IMR-90 (cell line): ENCODE results near the gene GALNT17. TPM values are rescaled to one million over a fixed set of nuclear protein-coding genes. Genes with fewer than 3 reads are reported as not detected.

Experiments
- ATAC-seq: fragments of 200-7000 bp; cut with Tn5 transposase; 2 replicates; pipeline ENCODE4 v1.9.1; 2020; ENCODE audit warnings: low read depth, mild to moderate bottlenecking, moderate library complexity
- BruUV-seq: library from RNA; stranded (reverse); fragments of 400-500 nt; replicated peaks from 2 replicates; lab custom pipeline; 2021; lab: Mats Ljungman, UMichigan
- CTCF ChIA-PET: fragments of 300-600 bp; formaldehyde crosslinking; extraction: SDS; loops from one replicate; lab custom pipeline; 2021; ENCODE audit warnings: antibody characterized with exemption; lab: Yijun Ruan, JAX
- POLR2A ChIA-PET: fragments of 300-600 bp; sonication (Branson Sonifier 250); formaldehyde crosslinking; loops from one replicate; lab custom pipeline; 2022; ENCODE audit warnings: antibody characterized with exemption; ENCODE audit not compliant: unreplicated experiment; lab: Charles Lee
- DNase-seq: peaks from one replicate; pipeline ENCODE4 v3.0.0; 2013
- H2AFZ ChIP-seq: replicated peaks from 2 replicates; pipeline ENCODE3; 2013; ENCODE audit warnings: low read length, mild to moderate bottlenecking; ENCODE audit not compliant: poor library complexity
- H2AK5ac ChIP-seq: 2 replicates; pipeline ENCODE4 v1.6.1; 2013; ENCODE audit warnings: low read depth, low read length, inconsistent platforms
- H2AK9ac ChIP-seq: replicated peaks from 2 replicates; pipeline ENCODE3; 2013; ENCODE audit warnings: mild to moderate bottlenecking, low read depth, low read length, moderate library complexity; ENCODE audit not compliant: poor library complexity
- H2BK120ac ChIP-seq: 2 replicates; pipeline ENCODE4 v1.6.1; 2013; ENCODE audit warnings: low read depth, low read length, inconsistent platforms
- H2BK15ac ChIP-seq: 3 replicates; pipeline ENCODE4 v1.6.1; 2013; ENCODE audit warnings: low read depth, low read length, inconsistent platforms
- H2BK20ac ChIP-seq: 2 replicates; pipeline ENCODE4 v1.6.1; 2013; ENCODE audit warnings: low read depth, mild to moderate bottlenecking, inconsistent platforms, low read length, moderate library complexity
- H2BK5ac ChIP-seq: 2 replicates; pipeline ENCODE4 v1.6.1; 2013; ENCODE audit warnings: mild to moderate bottlenecking, low read depth, low read length, inconsistent platforms; ENCODE audit not compliant: poor library complexity, severe bottlenecking
- H3K14ac ChIP-seq: replicated peaks from 2 replicates; pipeline ENCODE4 v1.6.1; 2013; ENCODE audit warnings: low read depth, low read length, inconsistent platforms
- H3K18ac ChIP-seq: 2 replicates; pipeline ENCODE4 v1.6.1; 2013; ENCODE audit warnings: low read depth, low read length, control low read depth
- H3K23ac ChIP-seq: 2 replicates; pipeline ENCODE4 v1.6.1; 2013; ENCODE audit warnings: low read depth, low read length, inconsistent platforms
- H3K27ac ChIP-seq: 2 replicates; pipeline ENCODE4 v1.5.1; 2013; ENCODE audit warnings: mild to moderate bottlenecking, control low read depth, low read length; ENCODE audit not compliant: insufficient read depth
- H3K27me3 ChIP-seq: 2 replicates; pipeline ENCODE4 v1.6.1; 2013; ENCODE audit warnings: low read length; ENCODE audit not compliant: control insufficient read depth, insufficient read depth
- H3K36me3 ChIP-seq: 2 replicates; pipeline ENCODE4 v1.6.1; 2013; ENCODE audit warnings: low read length, mixed read lengths; ENCODE audit not compliant: control insufficient read depth, insufficient read depth
- H3K4ac ChIP-seq: 2 replicates; pipeline ENCODE4 v1.6.1; 2013; ENCODE audit warnings: low read depth, low read length, inconsistent platforms
- H3K4me1 ChIP-seq: 2 replicates; pipeline ENCODE4 v1.6.1; 2013; ENCODE audit warnings: low read length, mixed read lengths; ENCODE audit not compliant: control insufficient read depth, insufficient read depth
- H3K4me2 ChIP-seq: 2 replicates; pipeline ENCODE4 v1.6.1; 2013; ENCODE audit warnings: low read depth, mild to moderate bottlenecking, control low read depth, low read length, moderate library complexity
- H3K4me3 ChIP-seq: 2 replicates; pipeline ENCODE4 v1.5.1; 2013; ENCODE audit warnings: low read depth, mild to moderate bottlenecking, control low read depth, low read length, moderate library complexity; ENCODE audit not compliant: insufficient read depth
- H3K56ac ChIP-seq: 2 replicates; pipeline ENCODE4 v1.6.1; 2013; ENCODE audit warnings: low read length, inconsistent platforms; ENCODE audit not compliant: insufficient read depth; ENCODE audit errors: extremely low read depth
- H3K79me1 ChIP-seq, 2 experiments: 2 replicates each; pipeline ENCODE4 v1.6.1; 2013; ENCODE audit warnings: low read length in 2 of 2, inconsistent platforms in 1 of 2, low read depth in 1 of 2
- H3K9ac ChIP-seq: 2 replicates; pipeline ENCODE4 v1.6.1; 2013; ENCODE audit warnings: low read depth, low read length, control low read depth
- H3K9me1 ChIP-seq: 2 replicates; pipeline ENCODE4 v1.6.1; 2013; ENCODE audit warnings: low read length, inconsistent platforms; ENCODE audit not compliant: insufficient read depth
- H3K9me3 ChIP-seq: 2 replicates; pipeline ENCODE4 v1.6.1; 2013; ENCODE audit warnings: low read length; ENCODE audit not compliant: control insufficient read depth, insufficient read depth
- H4K20me1 ChIP-seq: 2 replicates; pipeline ENCODE4 v1.6.1; 2013; ENCODE audit warnings: low read length, inconsistent platforms; ENCODE audit not compliant: insufficient read depth
- H4K5ac ChIP-seq: 2 replicates; pipeline ENCODE4 v1.6.1; 2013; ENCODE audit warnings: mild to moderate bottlenecking, low read depth, low read length, control low read depth
- H4K8ac ChIP-seq, 2 experiments: 2 replicates each; pipeline ENCODE4 v1.6.1; 2013; ENCODE audit warnings: low read depth in 2 of 2, low read length in 2 of 2, control low read depth in 1 of 2, inconsistent platforms in 1 of 2
- H4K91ac ChIP-seq: 2 replicates; pipeline ENCODE4 v1.6.1; 2013; ENCODE audit warnings: low read depth, low read length, inconsistent platforms; ENCODE audit not compliant: insufficient read depth
- BHLHE40 ChIP-seq: fragments of 150-350 bp; IDR thresholded peaks from 2 replicates; pipeline ENCODE4 v1.6.1; 2016; ENCODE audit warnings: mild to moderate bottlenecking, low read depth, low read length
- CEBPB ChIP-seq: IDR thresholded peaks from 2 replicates; pipeline ENCODE4 v1.6.1; 2012; ENCODE audit warnings: low read depth, low read length, improper control_type of control experiment
- CHD1 ChIP-seq: IDR thresholded peaks from 2 replicates; pipeline ENCODE4 v1.6.1; 2012; ENCODE audit warnings: low read depth, low read length, improper control_type of control experiment
- FOS ChIP-seq: fragments of 150-350 bp; IDR thresholded peaks from 2 replicates; pipeline ENCODE4 v1.6.1; 2016; ENCODE audit warnings: low read depth, low read length
- MAFK ChIP-seq: IDR thresholded peaks from 2 replicates; pipeline ENCODE4 v1.6.1; 2012; ENCODE audit warnings: low read depth, low read length, improper control_type of control experiment
- MAZ ChIP-seq: IDR thresholded peaks from 2 replicates; pipeline ENCODE4 v1.6.1; 2012; ENCODE audit warnings: low read depth, mild to moderate bottlenecking, low read length, improper control_type of control experiment, moderate library complexity, borderline replicate concordance
- MXI1 ChIP-seq: IDR thresholded peaks from 2 replicates; pipeline ENCODE4 v1.6.1; 2012; ENCODE audit warnings: low read depth, mild to moderate bottlenecking, low read length, moderate library complexity, borderline replicate concordance
- NFE2L2 ChIP-seq: fragments of 150-350 bp; IDR thresholded peaks from 2 replicates; pipeline ENCODE4 v1.6.1; 2016; ENCODE audit warnings: low read depth, mild to moderate bottlenecking, low read length
- POLR2A ChIP-seq: IDR thresholded peaks from 2 replicates; pipeline ENCODE4 v1.6.1; 2012; ENCODE audit warnings: mild to moderate bottlenecking, low read depth, low read length
- RAD21 ChIP-seq: IDR thresholded peaks from 2 replicates; pipeline ENCODE4 v1.6.1; 2012; ENCODE audit warnings: low read length, improper control_type of control experiment
- RCOR1 ChIP-seq: IDR thresholded peaks from 2 replicates; pipeline ENCODE4 v1.6.1; 2012; ENCODE audit warnings: mild to moderate bottlenecking, low read length, improper control_type of control experiment; ENCODE audit not compliant: insufficient replicate concordance
- RFX5 ChIP-seq: IDR thresholded peaks from 2 replicates; pipeline ENCODE4 v1.8.0; 2012; ENCODE audit warnings: low read depth, mild to moderate bottlenecking, low read length, moderate library complexity
- SMC3 ChIP-seq: fragments of 150-350 bp; IDR thresholded peaks from 2 replicates; pipeline ENCODE4 v1.6.1; 2016; ENCODE audit warnings: low read depth, mild to moderate bottlenecking, antibody characterized with exemption, low read length, moderate library complexity
- WGBS, 2 experiments: methylation state at CpG; one replicate each; pipeline versions ENCODE4 v1.1.5 to v1.1.7; 2013; ENCODE audit warnings: missing lambda C conversion rate in 2 of 2; ENCODE audit not compliant: insufficient read length in 1 of 2; ENCODE audit errors: extremely low coverage in 2 of 2; 5-methylcytosine and 5-hydroxymethylcytosine counted together
- dilution Hi-C: fragments of 300-500 bp; cut with HindIII; formaldehyde crosslinking; loops from one replicate; pipeline ENCODE4 v1.14.3; 2018; ENCODE audit warnings: low sequenced_read_pairs; ENCODE audit not compliant: unreplicated experiment
- in situ Hi-C: fragments of 300-500 bp; cut with MboI; formaldehyde crosslinking; loops from 3 replicates; pipeline ENCODE4 v1.14.3; 2019; ENCODE audit warnings: low sequenced_read_pairs, inconsistent platforms, mixed read lengths
- intact Hi-C: fragments of 100-400 bp; cut with micrococcal nuclease; formaldehyde crosslinking; loops from 2 replicates; pipeline ENCODE4 v1.10.0; 2022
- polyA plus RNA-seq, 3 experiments: library from polyadenylated mRNA; depleted of rRNA; stranded (reverse); fragments of >200 nt; gene quantifications; 2 replicates each; pipeline ENCODE4 v1.2.3, GENCODE V29; 2012; ENCODE audit warnings: low replicate concordance in 1 of 3
- total RNA-seq: library from RNA; depleted of rRNA; stranded (reverse); fragments of >200 nt; gene quantifications from 2 replicates; pipeline ENCODE4 v1.2.3, GENCODE V29; 2012
- TF ChIP-seq, protein P1 (sequence below): fragments of 150-350 bp; IDR thresholded peaks from 2 replicates; pipeline ENCODE4 v1.6.1; 2017; ENCODE audit warnings: mild to moderate bottlenecking, antibody characterized with exemption, low read length, low read depth
- TF ChIP-seq, protein P2 (sequence below): conservative IDR thresholded peaks from 2 replicates; pipeline ENCODE4 v1.5.1; 2012; ENCODE audit warnings: mild to moderate bottlenecking, low read depth, low read length, improper control_type of control experiment
- TF ChIP-seq, protein P3 (sequence below): fragments of 150-350 bp; IDR thresholded peaks from 2 replicates; pipeline ENCODE4 v1.6.1; 2016; ENCODE audit warnings: low read depth, mild to moderate bottlenecking, low read length, moderate library complexity, borderline replicate concordance

Gene GALNT17
- total and polyA plus RNA-seq, 2 of the 4 experiments (the other 2 are of a cell fraction), result not detected

DNA sequence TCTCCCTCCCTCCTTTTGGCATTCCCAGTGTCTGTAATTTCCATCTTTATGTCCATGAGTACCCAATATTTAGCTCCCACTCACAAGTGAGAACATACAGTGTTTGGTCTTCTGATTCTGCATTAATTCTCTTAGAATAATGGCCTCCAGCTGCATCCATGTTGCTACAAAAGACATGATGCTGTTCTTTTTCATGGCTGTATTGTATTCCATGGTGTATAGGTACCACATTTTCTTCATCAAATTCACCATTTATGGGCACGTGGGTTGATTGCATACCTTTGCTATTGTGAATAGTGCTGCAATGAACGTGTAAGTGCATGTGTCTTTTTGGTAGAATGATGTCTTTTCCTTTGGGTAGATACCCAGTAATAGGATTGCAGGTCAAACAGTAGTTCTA lies 576.8 kb downstream of the GALNT17 start:
- BruUV-seq, result no TSS peak
- H4K5ac ChIP-seq, result no peak overlapping the region
- no peak overlapping the region for H3K23ac ChIP-seq
- H3K27me3 ChIP-seq, result no peaks in the 10 kb centered on the region
- H3K9ac ChIP-seq, result no peak overlapping the region
- dilution Hi-C loops (no loop called here), intact Hi-C loops (no loop called here), in situ Hi-C loops (no loop called here)
- H4K20me1 ChIP-seq, result no peaks in the 10 kb centered on the region
- ATAC-seq (no peak), DNase-seq (no peak)
- no peaks in the 10 kb centered on the region for H3K9me1 ChIP-seq
- no peak overlapping the region for H2BK15ac ChIP-seq
- POLR2A ChIA-PET, result no interaction called here
- no peaks in the 10 kb centered on the region for H3K79me1 ChIP-seq
- no peak overlapping the region for H3K4ac ChIP-seq
- no peak overlapping the region for H3K18ac ChIP-seq
- H3K4me1 ChIP-seq, result no peaks in the 10 kb centered on the region
- H3K4me2 ChIP-seq, result no peak overlapping the region
- H2AK9ac ChIP-seq, result no peak overlapping the region
- H2AFZ ChIP-seq, result no peak overlapping the region
- H2BK5ac ChIP-seq, result no peak overlapping the region
- CTCF ChIA-PET, result interaction anchor here (0.6 kb wide), 1 partner anchor 814 kb away, joined by 3 read pairs; no protein-coding TSS in a partner anchor
- H3K9me3 ChIP-seq, result peaks cover 15% of the 10 kb centered on the region; the same call in 1 of the 2 replicates
- no peak overlapping the region for H3K27ac ChIP-seq
- no peaks in the 10 kb centered on the region for H3K36me3 ChIP-seq
- H3K4me3 ChIP-seq, result no peak overlapping the region
- TF ChIP-seq POLR2A (no peak), SMC3 (no peak), RAD21 (no peak), BHLHE40 (no peak), RCOR1 (no peak), MAZ (no peak), MAFK (no peak), CHD1 (no peak), CEBPB (no peak), MXI1 (no peak), NFE2L2 (no peak), RFX5 (no peak), FOS (no peak)
- TF ChIP-seq, protein P1, sequence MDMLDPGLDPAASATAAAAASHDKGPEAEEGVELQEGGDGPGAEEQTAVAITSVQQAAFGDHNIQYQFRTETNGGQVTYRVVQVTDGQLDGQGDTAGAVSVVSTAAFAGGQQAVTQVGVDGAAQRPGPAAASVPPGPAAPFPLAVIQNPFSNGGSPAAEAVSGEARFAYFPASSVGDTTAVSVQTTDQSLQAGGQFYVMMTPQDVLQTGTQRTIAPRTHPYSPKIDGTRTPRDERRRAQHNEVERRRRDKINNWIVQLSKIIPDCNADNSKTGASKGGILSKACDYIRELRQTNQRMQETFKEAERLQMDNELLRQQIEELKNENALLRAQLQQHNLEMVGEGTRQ, result no peak
- TF ChIP-seq, protein P2, sequence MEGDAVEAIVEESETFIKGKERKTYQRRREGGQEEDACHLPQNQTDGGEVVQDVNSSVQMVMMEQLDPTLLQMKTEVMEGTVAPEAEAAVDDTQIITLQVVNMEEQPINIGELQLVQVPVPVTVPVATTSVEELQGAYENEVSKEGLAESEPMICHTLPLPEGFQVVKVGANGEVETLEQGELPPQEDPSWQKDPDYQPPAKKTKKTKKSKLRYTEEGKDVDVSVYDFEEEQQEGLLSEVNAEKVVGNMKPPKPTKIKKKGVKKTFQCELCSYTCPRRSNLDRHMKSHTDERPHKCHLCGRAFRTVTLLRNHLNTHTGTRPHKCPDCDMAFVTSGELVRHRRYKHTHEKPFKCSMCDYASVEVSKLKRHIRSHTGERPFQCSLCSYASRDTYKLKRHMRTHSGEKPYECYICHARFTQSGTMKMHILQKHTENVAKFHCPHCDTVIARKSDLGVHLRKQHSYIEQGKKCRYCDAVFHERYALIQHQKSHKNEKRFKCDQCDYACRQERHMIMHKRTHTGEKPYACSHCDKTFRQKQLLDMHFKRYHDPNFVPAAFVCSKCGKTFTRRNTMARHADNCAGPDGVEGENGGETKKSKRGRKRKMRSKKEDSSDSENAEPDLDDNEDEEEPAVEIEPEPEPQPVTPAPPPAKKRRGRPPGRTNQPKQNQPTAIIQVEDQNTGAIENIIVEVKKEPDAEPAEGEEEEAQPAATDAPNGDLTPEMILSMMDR, result no peak
- TF ChIP-seq, protein P3, sequence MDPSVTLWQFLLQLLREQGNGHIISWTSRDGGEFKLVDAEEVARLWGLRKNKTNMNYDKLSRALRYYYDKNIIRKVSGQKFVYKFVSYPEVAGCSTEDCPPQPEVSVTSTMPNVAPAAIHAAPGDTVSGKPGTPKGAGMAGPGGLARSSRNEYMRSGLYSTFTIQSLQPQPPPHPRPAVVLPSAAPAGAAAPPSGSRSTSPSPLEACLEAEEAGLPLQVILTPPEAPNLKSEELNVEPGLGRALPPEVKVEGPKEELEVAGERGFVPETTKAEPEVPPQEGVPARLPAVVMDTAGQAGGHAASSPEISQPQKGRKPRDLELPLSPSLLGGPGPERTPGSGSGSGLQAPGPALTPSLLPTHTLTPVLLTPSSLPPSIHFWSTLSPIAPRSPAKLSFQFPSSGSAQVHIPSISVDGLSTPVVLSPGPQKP, result no peak
- no peak overlapping the region for H4K8ac ChIP-seq
- WGBS, 2 experiments, result no CpG with 5 or more reads among the region's 2 CpGs
- no peak overlapping the region for H4K91ac ChIP-seq
- no peak overlapping the region for H2AK5ac ChIP-seq
- no peak overlapping the region for H3K14ac ChIP-seq
- H2BK20ac ChIP-seq, result no peak overlapping the region
- H2BK120ac ChIP-seq, result no peak overlapping the region
- no peak overlapping the region for H3K56ac ChIP-seq
